H1 (cell line): Measurements from ENCODE around the gene AREG. TPM values are rescaled to one million over a fixed set of nuclear protein-coding genes. Genes with fewer than 3 reads are reported as not detected.

Source experiments
- CTCF ChIA-PET: fragments of 300-600 bp; sonication (Branson Sonifier 250); formaldehyde crosslinking; loops from one replicate; lab custom pipeline; 2021; ENCODE audit not compliant: partially characterized antibody; lab: Charles Lee
- POLR2A ChIA-PET: fragments of 300-600 bp; sonication (Branson Sonifier 250); formaldehyde crosslinking; loops from one replicate; lab custom pipeline; 2021; ENCODE audit warnings: inconsistent platforms; ENCODE audit not compliant: partially characterized antibody; lab: Charles Lee
- DNase-seq, 2 experiments: peaks; one replicate each; pipeline versions ENCODE4 v3.0.0 to v3.0.0-alpha.2; 2010 to 2022; ENCODE audit warnings: low spot score in 2 of 2, low read depth in 1 of 2, mixed read lengths in 1 of 2
- FAIRE-seq: peaks from 2 replicates; lab custom pipeline; 2011; peaks lifted over from hg19 to GRCh38; lab: Jason Lieb, UNC
- H2AFZ ChIP-seq: 2 replicates; pipeline ENCODE4 v1.8.1; 2012; ENCODE audit warnings: low read length, inconsistent platforms
- H2AK5ac ChIP-seq: 2 replicates; pipeline ENCODE4 v1.6.1; 2013; ENCODE audit warnings: low read depth, low read length
- H2BK120ac ChIP-seq: replicated peaks from 2 replicates; pipeline ENCODE3; 2013; ENCODE audit warnings: low read depth, low read length, inconsistent platforms
- H2BK12ac ChIP-seq: 2 replicates; pipeline ENCODE4 v1.6.1; 2013; ENCODE audit warnings: low read depth, low read length
- H2BK15ac ChIP-seq: 2 replicates; pipeline ENCODE4 v1.6.1; 2013; ENCODE audit warnings: low read length
- H2BK20ac ChIP-seq: 2 replicates; pipeline ENCODE4 v1.6.1; 2013; ENCODE audit warnings: low read length
- H2BK5ac ChIP-seq: 2 replicates; pipeline ENCODE4 v1.6.1; 2013; ENCODE audit warnings: low read depth, low read length
- H3K14ac ChIP-seq: 2 replicates; pipeline ENCODE4 v1.6.1; 2013; ENCODE audit warnings: inconsistent platforms; ENCODE audit not compliant: insufficient read length
- H3K18ac ChIP-seq: 2 replicates; pipeline ENCODE4 v1.6.1; 2013; ENCODE audit warnings: low read length; ENCODE audit errors: extremely low read depth
- H3K23ac ChIP-seq: 2 replicates; pipeline ENCODE4 v1.6.1; 2013; ENCODE audit warnings: inconsistent platforms; ENCODE audit not compliant: insufficient read length
- H3K23me2 ChIP-seq: 2 replicates; pipeline ENCODE4 v1.6.1; 2013; ENCODE audit warnings: low read depth, low read length
- H3K27ac ChIP-seq: 2 replicates; pipeline ENCODE4 v1.6.1; 2011; ENCODE audit warnings: low read depth, low read length, inconsistent platforms
- H3K27me3 ChIP-seq, 4 experiments: replicated peaks in 1 of 4; 1 replicate in 1 of 4; 2 replicates in 3 of 4; pipeline versions ENCODE4 v1.6.1 to v1.8.1; 2011 to 2013; ENCODE audit warnings: low read length in 3 of 4, mild to moderate bottlenecking in 3 of 4, inconsistent platforms in 2 of 4, mixed read lengths in 2 of 4, moderate library complexity in 1 of 4; ENCODE audit not compliant: control insufficient read depth in 3 of 4, insufficient read depth in 3 of 4; ENCODE audit errors: extremely low read depth in 1 of 4
- H3K36me3 ChIP-seq, 4 experiments: 2 replicates each; pipeline versions ENCODE4 v1.6.1 to v1.8.1; 2011 to 2013; ENCODE audit warnings: mild to moderate bottlenecking in 4 of 4, low read length in 3 of 4, moderate library complexity in 2 of 4, control low read depth in 1 of 4, inconsistent platforms in 1 of 4; ENCODE audit not compliant: insufficient read depth in 4 of 4, control insufficient read depth in 2 of 4
- H3K4ac ChIP-seq: replicated peaks from 2 replicates; pipeline ENCODE3; 2013; ENCODE audit warnings: low read length, low read depth, mixed read lengths, inconsistent platforms; ENCODE audit not compliant: insufficient read length
- H3K4me1 ChIP-seq, 4 experiments: replicated peaks in 1 of 4; 1 replicate in 1 of 4; 2 replicates in 3 of 4; pipeline versions ENCODE4 v1.6.1 to v1.8.1; 2011 to 2013; ENCODE audit warnings: low read length in 3 of 4, inconsistent platforms in 2 of 4, mixed read lengths in 1 of 4; ENCODE audit not compliant: insufficient read depth in 4 of 4, control insufficient read depth in 3 of 4
- H3K4me2 ChIP-seq, 2 experiments: 2 replicates each; pipeline versions ENCODE4 v1.6.1 to v1.8.1; 2011 to 2013; ENCODE audit warnings: low read depth in 2 of 2, low read length in 2 of 2, control low read depth in 1 of 2, inconsistent platforms in 1 of 2, mild to moderate bottlenecking in 1 of 2; ENCODE audit not compliant: insufficient read depth in 1 of 2
- H3K4me3 ChIP-seq, 4 experiments: fragments of 200-600, 300-600 bp in 1 of 4; sonication (generic), shearing (Covaris generic), sonication (Bioruptor Twin) in 1 of 4; 2 replicates each; pipeline versions ENCODE4 v1.5.1 to v1.8.1; 2011 to 2016; ENCODE audit warnings: low read length in 4 of 4, low read depth in 3 of 4, control low read depth in 2 of 4, inconsistent platforms in 2 of 4, mild to moderate bottlenecking in 2 of 4, mixed read lengths in 1 of 4, moderate library complexity in 1 of 4; ENCODE audit not compliant: insufficient read depth in 2 of 4; ENCODE audit errors: extremely low read depth in 1 of 4
- H3K56ac ChIP-seq: replicated peaks from 2 replicates; pipeline ENCODE3; 2013; ENCODE audit warnings: low read depth, mild to moderate bottlenecking, mixed read lengths, low read length, inconsistent platforms; ENCODE audit not compliant: insufficient read length
- H3K79me1 ChIP-seq: 2 replicates; pipeline ENCODE4 v1.6.1; 2013; ENCODE audit warnings: low read depth, low read length, control low read depth
- H3K79me2 ChIP-seq, 2 experiments: 2 replicates each; pipeline versions ENCODE4 v1.6.1 to v1.8.1; 2012 to 2013; ENCODE audit warnings: low read length in 2 of 2, mild to moderate bottlenecking in 2 of 2, inconsistent platforms in 1 of 2; ENCODE audit not compliant: insufficient read depth in 2 of 2, control insufficient read depth in 1 of 2
- H3K9ac ChIP-seq, 4 experiments: replicated peaks in 1 of 4; 1 replicate in 1 of 4; 2 replicates in 3 of 4; pipeline versions ENCODE4 v1.6.1 to v1.8.1; 2011 to 2013; ENCODE audit warnings: low read depth in 3 of 4, low read length in 3 of 4, control low read depth in 2 of 4, mild to moderate bottlenecking in 2 of 4, moderate library complexity in 2 of 4, inconsistent platforms in 1 of 4; ENCODE audit errors: extremely low read depth in 1 of 4
- H3K9me3 ChIP-seq, 2 experiments: 2 replicates each; pipeline versions ENCODE4 v1.6.1 to v1.8.1; 2012 to 2013; ENCODE audit warnings: mild to moderate bottlenecking in 2 of 2, moderate library complexity in 2 of 2, control low read depth in 1 of 2, inconsistent platforms in 1 of 2, low read depth in 1 of 2, low read length in 1 of 2, mixed read lengths in 1 of 2; ENCODE audit not compliant: insufficient read depth in 2 of 2
- H4K20me1 ChIP-seq, 2 experiments: replicated peaks in 1 of 2; 2 replicates each; pipeline versions ENCODE3 to v1.8.1; 2011 to 2013; ENCODE audit warnings: inconsistent platforms in 2 of 2, low read length in 2 of 2, mild to moderate bottlenecking in 1 of 2; ENCODE audit not compliant: insufficient read depth in 2 of 2, control insufficient read depth in 1 of 2
- H4K5ac ChIP-seq: 2 replicates; pipeline ENCODE4 v1.6.1; 2013; ENCODE audit warnings: low read length, low read depth, mixed read lengths, inconsistent platforms; ENCODE audit not compliant: insufficient read length
- H4K8ac ChIP-seq: 2 replicates; pipeline ENCODE4 v1.8.0; 2013; ENCODE audit warnings: mild to moderate bottlenecking, moderate library complexity, low read length, inconsistent platforms; ENCODE audit not compliant: insufficient read depth; ENCODE audit errors: extremely low read depth
- H4K91ac ChIP-seq: replicated peaks from 2 replicates; pipeline ENCODE3; 2013; ENCODE audit warnings: low read length, mixed read lengths, inconsistent platforms; ENCODE audit not compliant: insufficient read length
- ASH2L ChIP-seq: fragments of 200-600, 300-600 bp; sonication (generic); IDR thresholded peaks from one replicate; pipeline ENCODE4 v1.7.1; 2017; ENCODE audit warnings: low read length
- CHD1 ChIP-seq: IDR thresholded peaks from 2 replicates; pipeline ENCODE4 v1.6.1; 2012; ENCODE audit warnings: low read depth, low read length, improper control_type of control experiment
- HDAC2 ChIP-seq, 2 experiments: fragments of 300-600 bp in 1 of 2; sonication (generic) in 1 of 2; IDR thresholded peaks; 2 replicates each; pipeline ENCODE4 v1.6.1; 2011 to 2012; ENCODE audit warnings: low read depth in 2 of 2, low read length in 2 of 2, mild to moderate bottlenecking in 2 of 2, moderate library complexity in 2 of 2, borderline replicate concordance in 1 of 2, inconsistent platforms in 1 of 2
- JUND ChIP-seq: IDR thresholded peaks from 2 replicates; pipeline ENCODE4 v1.6.1; 2011; ENCODE audit warnings: mild to moderate bottlenecking, improper control_type of control experiment, low read length
- KDM5A ChIP-seq: fragments of 200-600 bp; IDR thresholded peaks from 2 replicates; pipeline ENCODE4 v1.7.1; 2012; ENCODE audit warnings: mild to moderate bottlenecking, low read length, inconsistent platforms, mixed read lengths
- POLR2A ChIP-seq, 2 experiments: IDR thresholded peaks; 1 replicate in 1 of 2; 2 replicates in 1 of 2; pipeline ENCODE4 v1.6.1; 2011; ENCODE audit warnings: low read depth in 2 of 2, low read length in 2 of 2, mild to moderate bottlenecking in 2 of 2; ENCODE audit errors: control extremely low read depth in 1 of 2
- RBBP5 ChIP-seq: IDR thresholded peaks from 2 replicates; pipeline ENCODE4 v1.7.1; 2012; ENCODE audit warnings: low read depth, mild to moderate bottlenecking, inconsistent platforms, low read length, moderate library complexity, borderline replicate concordance
- RXRA ChIP-seq: IDR thresholded peaks from 2 replicates; pipeline ENCODE4 v1.6.1; 2011; ENCODE audit warnings: low read depth, mild to moderate bottlenecking, low read length, moderate library complexity; ENCODE audit not compliant: insufficient read depth
- TCF12 ChIP-seq: IDR thresholded peaks from 2 replicates; pipeline ENCODE4 v1.6.1; 2011; ENCODE audit warnings: low read depth, mild to moderate bottlenecking, low read length
- USF2 ChIP-seq: IDR thresholded peaks from 2 replicates; pipeline ENCODE4 v1.6.1; 2011; ENCODE audit warnings: low read length, improper control_type of control experiment
- WGBS, 2 experiments: shearing (Covaris generic) in 1 of 2; methylation state at CpG; one replicate each; pipeline versions ENCODE4 v1.1.6 to v1.1.7; 2013 to 2015; ENCODE audit warnings: low lambda C conversion rate in 2 of 2, mixed read lengths in 2 of 2, inconsistent platforms in 1 of 2, low coverage in 1 of 2, missing lambda C conversion rate in 1 of 2; ENCODE audit not compliant: insufficient replicate concordance in 2 of 2, insufficient coverage in 1 of 2, insufficient read length in 1 of 2; ENCODE audit errors: extremely low coverage in 1 of 2, missing lambda C conversion rate in 1 of 2; 5-methylcytosine and 5-hydroxymethylcytosine counted together
- polyA plus RNA-seq, 7 experiments: library from polyadenylated mRNA; depleted of rRNA in 3 of 7; stranded (reverse) in 5 of 7; unstranded in 2 of 7; fragments of >200 nt in 5 of 7; fragments of 200-250 nt in 2 of 7; gene quantifications; 1 replicate in 5 of 7; 2 replicates in 1 of 7; 4 replicates in 1 of 7; pipeline versions ENCODE4 v1.2.1 to v1.2.3, GENCODE V29; 2011 to 2013; ENCODE audit warnings: missing spikeins in 2 of 7, mixed read lengths in 2 of 7
- total RNA-seq: library from RNA; stranded (reverse); fragmentation: NEBNext Ultra II Directional; extraction: Animal tissue kit (Norgen Biotek cat#: 25700); gene quantifications from 2 replicates; pipeline ENCODE4 v1.2.1, GENCODE V29; 2021
- TF ChIP-seq, protein P1 (sequence below): IDR thresholded peaks from 2 replicates; pipeline ENCODE4 v1.6.1; 2012; ENCODE audit warnings: inconsistent platforms

The AREG gene
- total and polyA plus RNA-seq, 2 of the 8 experiments (the other 6 are each of a cell fraction or from before 2014, with no cell fraction given), result not detected

GRCh38 chr4:74453829-74454742 is 9.2 kb downstream of the AREG start:
- no peaks in the 10 kb centered on the region for H3K27me3 ChIP-seq
- CTCF ChIA-PET, result interaction anchor here (0.7 to 1.3 kb wide), 3 partner anchors 9 to 573 kb away, joined by 3 to 5 read pairs (median 3); partner anchors contain the start of gene AREG
- FAIRE-seq, result no peak
- no peak overlapping the region for H3K4me3 ChIP-seq
- H2AFZ ChIP-seq, result no peak overlapping the region
- no peak overlapping the region for H3K4me2 ChIP-seq
- H2BK5ac ChIP-seq, result no peak overlapping the region
- no peak overlapping the region for H2BK20ac ChIP-seq
- no peaks in the 10 kb centered on the region for H3K9me3 ChIP-seq
- H2BK15ac ChIP-seq, result no peak overlapping the region
- no peak overlapping the region for H2BK120ac ChIP-seq
- H4K20me1 ChIP-seq, result no peaks in the 10 kb centered on the region
- H3K79me2 ChIP-seq, result no peaks in the 10 kb centered on the region
- H4K91ac ChIP-seq, result no peak overlapping the region
- no peak overlapping the region for H4K5ac ChIP-seq
- H3K79me1 ChIP-seq, result no peaks in the 10 kb centered on the region
- DNase-seq, result no peak
- peaks cover 0 to 2% (median 0%) of the 10 kb centered on the region in 4 experiments; a peak in 1 of 7 replicates for H3K4me1 ChIP-seq
- 96% methylated on average over 6 of the region's 6 CpGs; no CpG with 5 or more reads in 1 of the 2 experiments for WGBS, 2 experiments
- no peak overlapping the region for H3K27ac ChIP-seq
- POLR2A ChIA-PET, result interaction anchor here (1.9 kb wide), 1 partner anchor 9 kb away, joined by 4 read pairs; the partner anchor contains the start of gene AREG
- H3K9ac ChIP-seq, result no peak overlapping the region
- no peaks in the 10 kb centered on the region for H3K36me3 ChIP-seq
- no peak overlapping the region for H2AK5ac ChIP-seq
- H3K23me2 ChIP-seq, result no peaks in the 10 kb centered on the region
- no peak overlapping the region for H3K18ac ChIP-seq
- H3K4ac ChIP-seq, result no peak overlapping the region
- H3K23ac ChIP-seq, result no peak overlapping the region
- H3K56ac ChIP-seq, result no peak overlapping the region
- no peak overlapping the region for H4K8ac ChIP-seq
- no peak overlapping the region for H3K14ac ChIP-seq
- H2BK12ac ChIP-seq, result no peak overlapping the region
- TF ChIP-seq RBBP5 (no peak), JUND (no peak), POLR2A (IDR thresholded peaks at IDR 0.05; ENCODE audit: control extremely low read depth in 1 of 2, low read depth in 2 of 2, low read length in 2 of 2) (no peak), USF2 (no peak), ASH2L (no peak), RXRA (no peak), CHD1 (no peak), KDM5A (no peak), HDAC2 (IDR thresholded peaks at IDR 0.05; ENCODE audit: borderline replicate concordance in 1 of 2, low read depth in 2 of 2, low read length in 2 of 2) (no peak), TCF12 (no peak)
- TF ChIP-seq, protein P1, sequence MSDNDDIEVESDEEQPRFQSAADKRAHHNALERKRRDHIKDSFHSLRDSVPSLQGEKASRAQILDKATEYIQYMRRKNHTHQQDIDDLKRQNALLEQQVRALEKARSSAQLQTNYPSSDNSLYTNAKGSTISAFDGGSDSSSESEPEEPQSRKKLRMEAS, result no peak
